ENCODE data around the gene TBC1D8.

The TBC1D8 gene

DNA sequence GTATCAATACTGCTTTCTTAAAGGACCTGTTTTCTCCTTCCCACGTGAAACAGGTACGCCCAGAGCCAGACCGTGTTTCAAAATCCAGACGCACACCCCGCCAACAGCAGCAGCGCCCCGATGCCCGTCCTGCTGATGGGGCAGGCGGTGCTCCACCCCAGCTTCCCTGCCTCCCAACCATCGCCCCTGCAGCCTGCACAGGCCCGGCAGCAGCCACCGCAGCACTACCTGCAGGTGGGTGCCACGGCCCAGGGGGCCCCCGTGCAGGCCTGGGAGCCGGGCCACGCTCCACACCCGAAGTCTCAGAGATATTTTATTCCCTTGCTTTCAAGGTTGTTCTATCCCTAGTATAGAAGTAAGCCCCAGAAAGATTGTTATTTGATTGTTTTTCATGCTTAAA, 157.9 kb downstream of the TBC1D8 start:
- no peak for DNase-seq

DNA sequence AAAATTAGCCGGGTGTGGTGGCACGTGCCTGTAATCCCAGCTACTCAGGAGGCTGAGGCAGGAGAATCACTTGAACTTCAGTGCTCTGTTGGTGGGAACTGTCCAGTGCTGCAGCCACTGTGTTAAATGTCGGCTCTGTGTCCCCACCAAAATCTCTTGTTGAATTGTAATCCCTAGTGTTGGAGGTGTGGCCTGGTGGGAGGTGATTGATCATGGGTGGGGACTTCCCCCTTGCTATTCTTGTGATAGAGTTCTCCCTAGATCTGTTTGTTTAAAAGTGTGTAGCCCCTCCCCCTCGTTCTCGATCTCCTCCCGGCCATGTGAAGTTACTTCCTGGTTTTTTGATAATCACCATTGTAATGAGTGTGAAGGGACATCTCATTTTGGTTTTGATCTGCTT, 158.9 kb downstream of the TBC1D8 start:
- DNase-seq = no peak

DNA sequence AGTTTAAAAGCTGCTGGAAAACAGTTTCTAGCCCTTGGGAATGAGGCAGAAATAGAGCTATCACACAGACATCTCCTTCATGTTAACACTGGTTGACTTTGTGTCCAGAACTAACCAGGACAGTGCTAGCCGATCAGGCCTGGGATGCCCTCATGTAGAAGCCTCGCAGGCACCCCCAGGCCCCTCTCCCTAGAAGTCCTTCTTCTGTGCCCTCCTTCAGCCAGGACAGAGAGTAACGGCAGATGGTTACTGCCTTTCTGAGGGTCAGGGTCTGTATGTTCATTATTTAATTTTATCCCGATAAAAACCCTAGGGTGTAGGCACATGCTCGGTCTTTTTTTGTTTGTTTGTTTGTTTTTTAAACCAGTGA, 159.8 kb downstream of the TBC1D8 start:
- no peak for DNase-seq

DNA sequence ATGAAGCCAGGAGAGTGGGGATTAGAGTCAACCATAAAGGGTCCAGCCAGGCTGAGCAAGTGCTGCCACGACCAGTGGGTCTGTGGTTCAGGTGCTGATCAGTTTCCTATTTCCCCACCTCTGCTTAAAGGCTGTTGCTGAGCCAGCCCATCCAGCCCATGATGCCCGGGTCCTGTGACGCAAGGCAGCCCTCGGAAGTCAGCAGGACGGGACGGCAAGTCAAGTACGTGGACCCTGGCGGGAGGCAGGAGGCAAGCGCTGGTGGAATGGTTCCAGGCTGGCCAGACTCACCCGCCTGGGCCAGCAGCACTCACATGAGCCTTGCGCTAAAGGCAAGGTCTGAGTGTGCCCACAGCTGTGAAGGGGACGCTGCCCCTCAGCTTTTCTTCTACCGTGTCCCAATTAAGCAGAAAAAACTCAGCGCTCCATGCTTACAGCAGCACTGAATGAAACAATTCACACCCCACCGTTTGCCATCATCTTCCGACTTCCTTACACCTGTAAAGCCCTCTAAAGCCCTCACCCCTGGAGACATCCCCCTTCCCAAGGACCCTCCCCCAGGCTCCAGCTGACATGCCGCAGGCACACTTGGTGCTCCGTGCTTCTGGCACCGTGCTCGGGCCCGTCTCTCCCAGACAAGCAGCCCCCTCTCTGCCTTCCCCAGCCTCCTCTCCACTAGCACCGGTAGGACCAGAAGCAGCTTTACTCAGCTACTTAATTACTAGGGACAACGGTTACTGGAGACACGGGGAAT, 160.4 kb downstream of the TBC1D8 start:
- DNase-seq = no peak

DNA sequence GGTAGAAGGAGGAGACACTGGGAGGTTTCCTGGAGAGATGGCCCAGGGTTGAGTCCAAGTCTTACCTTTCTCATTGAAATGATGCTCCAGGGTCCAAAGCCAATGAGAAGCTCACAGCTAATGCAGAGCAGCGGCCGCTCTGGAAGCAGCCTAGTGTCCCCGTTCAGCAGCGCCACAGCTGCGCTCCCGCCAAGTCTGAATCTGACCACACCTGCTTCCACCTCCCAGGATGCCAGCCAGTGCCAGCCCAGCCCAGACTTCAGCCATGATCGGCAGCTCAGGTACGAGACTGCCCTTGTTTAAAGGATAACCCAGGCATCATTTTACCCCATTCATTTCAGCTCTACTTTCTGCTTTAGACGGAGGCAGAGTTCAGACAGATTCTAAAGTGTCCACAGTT, 161.0 kb downstream of the TBC1D8 start:
- DNase-seq = no peak

DNA sequence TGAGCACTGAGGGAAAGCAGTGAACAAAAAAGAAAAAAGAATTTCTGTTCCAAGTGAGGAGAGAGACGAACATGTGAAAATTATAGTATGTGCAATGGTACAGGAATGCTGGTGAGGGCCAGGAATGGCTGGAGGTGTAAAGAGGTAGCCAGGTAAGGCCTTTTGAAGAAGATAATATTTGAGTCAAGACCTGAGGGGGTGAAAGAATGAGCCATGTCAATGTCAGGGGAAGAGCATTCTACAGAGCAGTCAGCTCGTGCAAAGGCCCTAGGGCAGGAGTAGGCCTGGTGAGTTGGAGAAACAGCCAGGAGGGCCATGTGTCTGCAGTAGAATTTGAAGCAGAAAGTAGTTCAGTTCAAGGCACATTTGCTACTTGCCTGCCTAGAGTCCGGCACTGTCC, 161.5 kb downstream of the TBC1D8 start:
- DNase-seq = no peak

DNA sequence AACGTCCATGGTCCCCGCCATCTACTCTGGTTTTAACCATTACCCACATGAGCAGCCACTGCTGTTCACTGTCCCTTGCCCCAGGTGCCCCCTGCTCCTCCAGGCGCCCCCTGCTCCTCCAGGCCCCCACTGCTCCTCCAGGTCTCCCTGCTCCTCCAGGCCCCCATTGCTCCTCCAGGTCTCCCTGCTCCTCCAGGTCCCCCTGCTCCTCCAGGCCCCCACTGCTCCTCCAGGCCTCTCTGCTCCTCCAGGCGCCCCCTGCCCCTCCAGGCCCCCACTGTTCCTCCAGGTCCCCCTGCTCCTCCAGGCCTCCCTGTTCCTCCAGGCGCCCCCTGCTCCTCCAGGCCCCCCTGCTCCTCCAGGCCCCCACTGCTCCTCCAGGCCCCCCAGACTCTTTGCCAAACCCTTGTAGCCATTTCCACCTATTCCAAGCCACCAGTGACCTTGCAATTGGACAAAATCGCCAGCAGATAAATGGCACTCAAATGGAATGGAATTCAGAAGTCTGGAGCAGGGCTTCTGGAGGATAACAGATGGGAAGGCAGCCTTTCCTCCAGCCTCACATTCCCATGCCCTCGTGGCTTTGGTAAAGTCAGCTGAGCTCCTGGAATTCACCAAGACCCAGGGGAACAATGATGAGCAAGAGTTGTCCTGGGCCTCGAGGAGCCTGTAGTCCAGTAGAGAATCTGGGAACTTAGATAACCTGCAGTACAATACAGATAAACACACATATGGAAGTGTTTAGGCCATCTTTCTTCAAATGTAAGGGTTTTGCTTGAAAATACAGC, 162.4 kb downstream of the TBC1D8 start:
- no peak for DNase-seq

DNA sequence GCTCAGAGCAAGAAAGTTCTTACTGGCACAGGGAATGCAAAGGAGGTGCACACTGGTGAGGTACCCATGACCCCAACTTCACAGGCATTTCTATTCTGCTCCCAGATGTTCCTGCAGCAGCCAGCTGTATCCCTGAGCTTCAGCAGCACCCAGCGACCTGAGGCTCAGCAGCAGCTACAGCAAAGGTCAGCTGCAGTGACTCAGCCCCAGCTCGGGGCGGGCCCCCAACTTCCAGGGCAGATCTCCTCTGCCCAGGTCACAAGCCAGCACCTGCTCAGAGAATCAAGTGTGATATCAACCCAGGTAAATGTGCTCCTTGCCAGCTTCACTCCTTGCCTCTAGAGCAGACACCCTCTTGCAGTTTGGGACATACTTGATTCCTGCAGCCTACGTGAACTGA, 163.2 kb downstream of the TBC1D8 start:
- DNase-seq = no peak

DNA sequence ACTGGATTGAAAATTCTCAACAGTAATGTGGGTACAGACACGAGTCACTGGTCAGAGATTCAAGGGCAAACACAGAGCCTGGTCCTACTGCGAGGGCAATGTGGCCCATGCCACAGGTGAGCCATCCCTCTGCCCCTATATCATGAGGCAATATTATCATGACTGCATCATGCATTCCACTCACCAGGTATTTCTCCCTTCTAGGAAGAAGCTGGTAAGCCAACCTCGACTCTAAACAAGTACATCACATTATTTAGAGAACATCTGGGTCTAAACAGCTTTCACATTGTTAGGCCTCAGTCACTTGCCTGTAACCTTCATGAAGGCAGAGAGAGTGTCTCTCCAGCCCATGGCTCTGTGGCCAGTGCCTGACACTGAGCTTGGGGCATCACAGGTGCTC, 163.6 kb downstream of the TBC1D8 start:
- no peak for DNase-seq

DNA sequence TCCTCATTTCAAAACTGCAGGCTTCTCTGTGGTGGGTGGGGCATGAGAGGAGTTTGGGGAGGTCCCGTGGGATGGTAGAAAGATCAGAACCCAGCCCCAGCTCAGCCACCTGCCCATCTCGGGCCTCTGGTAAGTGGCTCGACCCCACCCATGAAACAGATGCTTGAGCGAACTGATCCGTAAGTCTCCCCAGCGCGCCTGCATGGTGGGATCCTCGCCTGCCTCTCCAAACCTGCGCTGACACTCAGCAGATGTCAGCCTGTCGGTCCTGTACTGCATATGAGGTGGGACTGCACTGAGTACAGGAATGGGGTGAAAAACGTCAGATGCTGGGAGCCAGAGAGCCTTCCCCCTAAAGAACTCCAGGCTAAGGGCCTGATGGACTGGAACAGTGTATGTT, 165.0 kb downstream of the TBC1D8 start:
- DNase-seq = no peak

DNA sequence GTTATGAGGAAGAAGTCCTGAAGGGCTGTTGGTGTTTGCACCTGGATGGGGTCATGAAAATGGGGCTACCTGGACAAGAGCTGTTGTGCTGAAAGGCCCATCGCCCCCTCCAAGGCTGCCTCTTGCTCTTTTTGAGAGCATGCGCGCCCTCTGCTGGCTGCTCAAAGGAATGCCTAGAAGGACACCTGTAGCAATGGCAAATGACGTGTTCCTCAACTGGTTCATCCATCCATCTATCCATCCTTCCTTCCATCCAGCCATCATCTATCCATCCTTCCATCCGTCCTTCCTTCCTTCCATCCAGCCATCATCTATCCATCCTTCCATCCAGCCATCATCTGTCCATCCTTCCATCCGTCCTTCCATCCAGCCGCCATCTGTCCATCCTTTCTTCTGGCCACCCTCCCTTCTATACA, 166.3 kb downstream of the TBC1D8 start:
- no peak for DNase-seq

DNA sequence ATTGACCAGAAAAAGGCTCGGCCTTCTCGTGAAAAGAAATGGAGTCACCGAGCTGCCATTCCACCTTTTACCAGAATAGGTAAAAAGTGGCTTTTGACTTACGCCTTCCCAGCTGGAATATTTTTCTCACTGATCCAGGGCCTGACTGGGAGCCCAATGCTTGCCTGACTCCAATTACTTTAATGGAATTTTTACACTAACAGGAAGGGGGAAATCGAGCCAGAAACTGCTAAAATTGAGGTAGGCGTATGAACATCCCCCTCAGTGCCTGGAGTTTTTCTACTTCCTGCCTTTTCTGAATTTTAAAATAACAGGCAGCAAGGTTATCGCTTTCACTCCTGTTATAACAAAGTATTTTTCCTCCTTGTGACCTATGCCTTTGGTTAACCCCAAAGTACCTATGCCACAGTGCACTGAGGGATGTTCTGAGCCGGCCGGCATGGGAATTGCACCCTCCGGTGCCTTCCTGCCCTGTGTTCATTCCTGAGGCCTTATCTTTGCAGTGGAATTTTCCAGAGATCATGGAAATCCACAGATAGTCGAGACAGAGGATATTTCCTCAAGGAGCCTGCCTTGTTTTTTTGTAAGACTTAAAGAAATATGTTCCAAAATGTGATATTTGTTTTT, 167.4 kb downstream of the TBC1D8 start:
- no peak for DNase-seq

DNA sequence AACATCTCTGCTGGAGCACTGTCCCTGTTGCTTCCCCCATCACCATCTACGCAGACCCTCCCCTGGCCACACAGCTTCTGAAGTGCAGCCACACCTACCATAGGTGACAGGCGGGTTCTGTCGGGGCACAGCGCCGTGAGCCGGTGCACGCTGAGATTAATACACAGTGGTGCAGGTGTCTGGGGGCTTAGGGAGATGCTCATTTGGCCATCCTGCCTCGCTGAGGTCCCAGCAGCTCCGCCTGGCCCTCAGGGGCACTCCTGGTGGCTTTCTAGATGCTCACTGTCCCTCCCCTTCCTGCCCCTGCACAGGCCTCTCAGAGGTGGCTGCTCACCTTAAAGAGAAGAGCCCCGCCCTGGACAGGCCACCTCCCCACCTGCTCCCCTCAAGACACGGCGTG, 168.0 kb downstream of the TBC1D8 start:
- no peak for DNase-seq

DNA sequence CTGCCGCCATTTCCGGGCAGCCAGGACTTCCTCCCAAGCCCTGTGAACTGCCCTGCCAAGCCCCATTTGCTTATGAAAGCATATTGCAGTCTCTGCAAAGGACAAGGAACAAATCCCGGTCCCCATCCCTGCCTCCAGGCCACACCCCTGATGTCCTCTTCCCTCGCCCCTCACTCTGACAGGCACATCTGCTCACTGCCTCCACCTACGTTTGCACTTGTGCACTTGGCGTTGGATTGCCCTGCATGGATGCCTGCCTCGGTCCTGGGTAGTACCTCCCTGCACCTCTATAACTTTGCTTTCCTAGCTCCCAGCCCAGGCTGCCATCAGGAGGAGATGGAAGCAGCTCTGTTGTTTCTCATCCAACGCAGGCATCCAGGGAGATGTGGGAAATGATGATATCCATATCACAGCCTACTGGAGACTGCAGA, 168.7 kb downstream of the TBC1D8 start:
- DNase-seq = no peak

DNA sequence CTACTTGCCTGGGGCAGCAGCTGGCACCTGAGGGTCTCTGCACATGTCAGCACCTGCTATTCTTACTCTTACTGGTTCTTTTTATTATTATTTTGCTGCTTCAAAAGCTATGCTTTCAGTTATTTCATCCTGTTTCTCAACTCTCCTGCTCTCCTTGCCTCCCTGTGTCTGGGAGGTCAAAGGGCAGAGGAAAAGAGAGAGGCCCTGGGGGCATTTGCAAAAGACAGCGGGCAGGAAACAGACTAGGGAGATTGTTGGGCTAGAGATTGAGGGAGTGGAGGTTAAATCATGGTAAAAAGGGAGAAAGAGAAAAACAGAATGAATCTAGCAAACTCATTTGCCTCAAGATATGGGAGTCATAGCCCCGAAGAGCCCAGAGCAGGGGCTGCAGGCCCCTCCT, 170.2 kb downstream of the TBC1D8 start:
- DNase-seq = no peak

DNA sequence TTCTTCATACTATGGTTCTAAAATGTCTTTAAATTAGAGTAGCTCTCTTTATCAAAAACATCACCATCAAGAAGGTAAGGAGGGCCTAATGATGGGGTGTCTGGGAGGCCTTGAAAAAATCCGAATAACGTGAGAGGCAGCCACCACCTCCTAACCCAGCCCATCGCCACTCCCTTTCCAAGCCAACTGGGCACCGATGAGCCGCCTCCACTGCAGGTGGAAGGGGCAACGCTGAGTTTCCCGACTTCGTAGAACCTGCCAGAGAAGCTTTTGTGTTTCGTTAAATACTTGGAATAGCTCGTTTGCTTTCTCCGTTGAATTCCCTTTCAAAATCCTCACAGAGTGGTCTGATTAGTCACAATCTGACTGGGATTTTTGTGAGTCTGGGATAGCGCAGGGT, 171.1 kb downstream of the TBC1D8 start:
- no peak for DNase-seq

DNA sequence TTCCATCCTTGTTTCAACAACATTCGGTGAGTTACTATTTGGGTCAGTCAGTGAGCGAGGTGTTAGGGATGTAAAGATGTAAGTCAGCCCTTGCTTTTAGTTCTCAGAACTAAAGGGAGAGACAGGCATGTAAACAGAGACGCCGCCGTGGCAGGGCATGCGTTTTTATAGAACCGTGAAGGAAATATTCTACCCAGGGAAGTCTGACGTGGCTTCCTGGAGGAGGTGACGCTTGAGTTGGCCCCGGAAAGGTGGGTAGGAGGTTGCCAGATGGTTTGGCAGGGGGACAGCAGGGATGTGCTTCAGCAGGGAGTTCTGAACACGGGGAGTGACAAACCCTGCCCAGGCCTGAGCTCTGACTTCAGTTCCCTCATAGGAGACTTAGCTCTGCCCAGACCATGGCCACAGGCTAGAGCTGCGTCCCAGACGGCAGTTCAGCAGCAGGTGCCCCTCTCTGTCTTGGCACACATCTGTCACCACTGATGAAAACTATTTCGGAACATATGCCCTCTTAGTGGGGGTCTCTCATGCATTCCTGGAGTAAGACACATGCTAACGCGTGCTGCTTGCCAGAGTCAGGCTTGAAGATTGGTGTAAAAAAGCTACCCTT, 172.5 kb downstream of the TBC1D8 start:
- no peak for DNase-seq

DNA sequence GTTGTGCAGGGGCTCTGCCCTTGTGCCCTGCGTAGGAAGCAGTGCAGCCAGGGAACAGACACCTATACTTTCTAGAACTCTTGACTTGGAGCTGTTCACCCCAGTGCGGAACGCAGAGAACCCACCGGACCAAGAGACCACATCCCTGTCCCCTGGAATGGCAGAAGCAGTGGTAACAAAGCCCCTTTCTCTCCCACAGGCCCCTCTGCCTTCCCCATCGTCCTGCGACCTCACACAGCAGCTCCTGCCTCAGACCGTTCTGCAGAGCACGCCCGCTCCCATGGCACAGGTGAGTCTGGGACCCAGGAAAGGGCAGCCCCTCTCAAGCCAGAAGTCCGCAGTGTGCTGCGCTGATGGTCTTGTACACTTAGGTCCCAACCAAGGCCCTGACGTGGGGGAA, 173.7 kb downstream of the TBC1D8 start:
- no peak for DNase-seq

DNA sequence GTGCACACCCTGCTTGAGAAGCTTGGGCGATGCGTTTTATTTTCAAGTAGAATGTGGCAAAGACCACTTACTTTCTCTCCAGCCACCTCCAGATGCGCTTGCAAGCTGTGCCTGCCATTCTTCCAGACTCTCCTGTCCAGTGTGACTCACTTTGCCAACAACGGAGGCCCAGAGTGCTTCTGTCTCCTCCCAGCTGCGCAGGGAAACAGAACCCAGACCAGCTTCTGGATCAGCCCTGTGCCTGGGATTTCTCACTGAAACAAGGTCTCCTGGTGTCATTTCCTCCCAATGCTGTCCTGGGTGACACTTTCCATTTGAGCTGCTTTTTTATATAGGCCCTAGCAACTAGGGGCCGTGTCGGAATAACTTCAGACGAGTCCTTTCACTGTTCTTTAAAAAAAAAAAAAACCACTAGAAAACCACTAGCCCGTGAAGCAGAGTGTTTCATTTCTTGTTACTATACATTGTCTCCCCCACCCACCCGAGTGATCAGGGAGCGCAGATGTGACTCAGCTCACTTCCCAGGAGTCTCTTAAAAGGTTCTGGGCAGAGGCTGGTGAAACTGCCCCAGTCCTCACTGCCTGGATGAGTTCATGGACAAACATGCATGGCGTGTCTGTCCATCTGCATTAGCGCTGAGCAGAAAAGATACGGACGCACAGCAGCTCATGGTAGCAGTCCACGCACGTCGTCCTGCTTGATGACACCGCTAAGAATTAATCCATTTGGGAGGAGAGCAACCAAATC, 174.4 kb downstream of the TBC1D8 start:
- no peak for DNase-seq

DNA sequence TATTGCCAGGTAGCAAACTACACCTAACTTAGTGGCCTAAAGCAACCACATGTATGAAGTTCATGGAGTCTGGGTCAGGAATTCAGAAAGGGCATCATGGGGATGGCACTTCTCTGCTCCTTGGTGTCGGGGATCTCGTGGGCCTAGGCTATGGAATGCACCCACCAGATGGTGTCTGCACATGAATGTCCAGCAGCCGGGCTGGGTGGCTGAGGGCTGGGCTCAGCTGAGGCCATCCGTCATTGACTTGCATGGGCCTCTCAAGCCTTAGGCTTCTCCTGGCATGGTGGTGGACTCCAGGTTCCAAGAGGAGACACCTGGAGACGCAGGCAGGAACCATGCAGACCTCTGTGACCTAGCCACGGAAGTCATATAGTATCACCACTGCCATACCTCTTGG, 175.1 kb downstream of the TBC1D8 start:
- DNase-seq = no peak

DNA sequence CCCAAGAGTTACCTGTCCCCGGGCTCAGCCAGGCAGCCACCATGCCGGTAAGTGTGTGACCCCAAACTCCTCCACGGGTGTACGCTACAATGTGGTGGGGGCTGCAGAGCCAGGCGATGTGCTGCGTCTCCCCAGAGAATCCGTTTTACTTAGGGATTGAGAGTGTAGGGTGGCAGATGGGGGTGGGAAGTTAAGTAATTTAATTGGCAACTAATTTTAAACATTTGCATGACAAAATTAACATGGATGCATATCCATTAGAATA, 175.7 kb downstream of the TBC1D8 start:
- no peak for DNase-seq

DNA sequence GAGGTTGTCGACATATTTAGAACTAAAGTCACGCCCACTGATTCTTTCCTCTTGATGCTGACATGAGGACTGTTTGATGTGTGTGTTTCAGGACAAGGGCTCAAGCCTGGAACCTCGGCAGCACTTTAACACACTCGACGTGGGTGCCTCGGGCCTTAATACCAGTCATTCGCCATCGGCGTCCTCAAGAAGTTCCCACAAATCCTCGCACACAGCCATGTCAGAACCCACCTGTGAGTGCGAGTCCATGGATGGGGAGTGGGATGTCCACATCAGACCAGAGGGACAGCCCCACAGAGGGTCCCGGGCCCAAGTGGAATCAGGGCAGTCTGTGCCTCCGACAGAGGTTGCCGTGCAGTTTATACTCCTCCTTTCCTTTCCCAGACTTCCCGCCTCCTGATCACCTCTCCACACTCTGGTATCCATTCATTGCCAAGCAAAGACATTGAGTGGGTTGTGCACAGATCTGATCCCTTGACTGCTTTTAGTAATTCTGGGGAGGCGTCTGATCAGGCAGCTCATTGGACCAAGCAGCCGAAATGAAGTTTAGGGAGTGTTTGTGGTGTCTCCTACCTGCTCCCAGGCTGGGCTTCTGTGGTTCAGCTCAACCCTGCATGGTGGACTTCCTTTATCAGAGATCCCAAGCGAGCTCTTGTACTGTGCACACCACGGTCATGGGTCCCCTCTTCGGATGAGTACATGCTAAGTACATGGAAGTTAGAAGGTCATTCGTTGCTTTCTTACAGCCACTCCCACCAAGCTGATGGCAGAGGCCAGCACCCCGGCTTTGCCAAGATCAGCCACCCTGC, 176.3 kb downstream of the TBC1D8 start:
- no peak for DNase-seq

Measured in NCI-H2081 treated with DMSO at 0.1 percent for 48 hours (cell line).